Hematopoietic multipotent progenitor cell (in vitro differentiated cells): Measurements from ENCODE around the gene EMC6. TPM values are rescaled to one million over a fixed set of nuclear protein-coding genes. Genes with fewer than 3 reads are reported as not detected.
"Not testable (repeated sequence)": the region's sequence is repeated elsewhere in the genome, so short reads cannot be mapped to it uniquely, and the experiment has no call there.

Experiments used
- DNase-seq, 3 donors: peaks; one replicate each; pipeline ENCODE4 v3.0.0-alpha.2; 2011 to 2015; ENCODE audit warnings: low read depth in 2 of 3, low spot score in 2 of 3
- total RNA-seq: library from RNA; depleted of rRNA; stranded (reverse); fragments of >200 nt; gene quantifications from one replicate; pipeline ENCODE4 v1.2.3, GENCODE V29; 2012

EMC6 gene
- total RNA-seq, 1 donor = 27.5 TPM

DNA sequence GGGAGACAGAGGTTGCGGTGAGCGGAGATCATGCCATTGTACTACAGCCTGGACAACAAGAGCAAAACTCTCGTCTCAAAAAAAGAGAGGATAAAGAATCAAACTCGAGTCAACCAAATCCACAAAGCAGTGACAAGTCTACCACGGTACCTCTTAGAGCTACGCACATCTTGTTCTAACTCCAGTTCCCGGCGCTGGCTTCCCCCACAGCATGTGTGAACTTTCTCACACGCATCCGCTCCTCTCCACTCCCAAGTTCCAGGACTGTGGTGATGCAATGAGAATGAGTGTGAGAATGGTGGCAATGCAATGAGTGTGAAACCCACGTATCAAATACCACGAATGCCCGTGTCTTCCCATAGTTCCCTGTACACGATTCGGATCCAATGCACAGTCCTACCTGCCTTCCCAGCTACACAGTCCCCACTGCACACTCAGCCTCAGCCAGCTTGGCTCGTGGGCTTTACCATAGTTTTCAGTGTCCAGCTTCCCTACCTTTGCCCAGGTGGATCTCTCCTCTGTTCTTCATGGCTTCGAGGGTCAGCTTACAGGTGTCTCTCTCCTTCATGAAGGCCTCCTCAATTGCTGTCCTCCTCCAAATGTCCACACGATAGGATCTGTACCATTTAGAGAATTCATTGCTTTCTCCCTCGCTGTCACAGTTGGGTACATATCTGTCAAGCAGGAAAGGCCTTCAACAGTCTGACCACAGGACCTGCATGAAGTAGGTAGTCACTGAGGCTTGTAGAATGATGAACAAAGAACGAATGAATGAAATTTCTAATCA is 36.5 kb downstream of the EMC6 start:
- DNase-seq = no peak

- DNase-seq = not testable (repeated sequence)
Observed at GRCh38 chr17:3705718-3705984, 37.0 kb downstream of the EMC6 start.

DNA sequence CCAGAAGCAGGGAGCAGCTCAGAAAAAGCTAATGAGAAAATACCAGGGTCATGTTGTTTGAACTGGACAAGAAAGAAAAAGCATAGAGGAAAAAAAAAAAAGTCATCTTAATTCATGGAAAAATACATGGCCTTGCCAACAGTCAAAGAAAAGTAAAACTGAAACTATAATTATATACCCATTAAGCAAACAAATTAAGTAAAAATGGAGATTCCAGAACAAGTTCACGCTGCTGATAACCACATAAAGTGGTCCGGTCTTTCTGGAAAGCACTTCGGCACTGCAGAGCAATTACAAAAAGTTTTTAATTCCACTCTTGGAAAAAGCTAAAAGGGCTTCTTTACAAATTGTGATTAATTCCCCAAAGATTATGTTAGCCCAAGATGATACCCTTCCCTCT is 39.8 kb downstream of the EMC6 start:
- no peak for DNase-seq

- peak; percentile 57 to 89 (median 84) for DNase-seq
Observed at GRCh38 chr17:3710951-3711383, 42.4 kb downstream of the EMC6 start.

DNA sequence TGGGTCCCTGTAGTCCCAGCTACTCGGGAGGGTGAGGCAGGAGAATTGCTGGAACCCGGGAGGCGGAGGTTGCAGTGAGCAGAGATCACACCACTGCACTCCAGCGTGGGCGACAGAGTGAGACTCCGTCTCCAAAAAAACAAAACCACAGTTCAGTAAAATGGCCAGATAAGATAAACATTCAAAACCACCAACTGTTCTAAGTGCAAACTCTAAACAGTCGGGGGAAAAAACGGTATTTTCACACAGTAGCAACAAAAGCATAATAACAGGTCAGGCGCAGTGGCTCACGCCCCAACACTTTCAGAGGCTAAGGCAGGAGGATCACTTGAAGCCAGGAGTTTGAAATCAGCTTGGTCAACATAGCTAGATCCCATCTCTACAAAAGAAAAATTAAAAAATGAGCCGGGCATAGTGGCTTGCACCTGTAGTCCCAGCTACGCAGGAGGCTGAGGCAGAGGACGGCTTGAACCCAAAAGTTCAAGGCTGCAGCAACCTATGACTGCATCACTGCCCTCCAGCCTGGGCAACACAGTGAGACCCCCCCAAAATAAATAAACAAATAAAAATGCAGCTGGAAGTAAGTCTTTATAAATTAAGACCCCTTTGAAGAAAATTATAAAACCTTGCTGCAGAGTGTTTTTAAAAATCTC is 44.3 kb downstream of the EMC6 start:
- DNase-seq = peak in 1 of 3 donors; percentile 73

DNA sequence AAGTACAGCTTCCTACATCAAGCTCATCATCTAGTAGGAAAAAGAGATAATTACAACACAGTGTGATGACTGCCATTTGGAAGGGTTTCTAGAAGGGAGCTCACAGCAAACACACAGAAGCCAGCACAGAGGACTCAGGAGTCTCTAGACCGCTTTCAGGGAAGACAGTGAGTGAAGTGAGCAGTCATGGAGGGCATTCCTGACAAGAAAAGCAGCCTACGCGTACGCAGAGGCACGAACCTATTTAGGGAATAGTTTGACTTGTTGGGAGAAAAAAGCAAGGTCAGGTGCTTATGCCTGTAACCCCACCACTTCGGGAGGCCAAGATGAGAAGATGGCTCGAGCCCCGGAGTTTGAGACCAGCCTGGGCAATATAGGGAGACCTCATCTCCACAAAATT is 46.7 kb downstream of the EMC6 start:
- no peak for DNase-seq

- no peak for DNase-seq
Observed at GRCh38 chr17:3718201-3718600, 49.6 kb downstream of the EMC6 start.

DNA sequence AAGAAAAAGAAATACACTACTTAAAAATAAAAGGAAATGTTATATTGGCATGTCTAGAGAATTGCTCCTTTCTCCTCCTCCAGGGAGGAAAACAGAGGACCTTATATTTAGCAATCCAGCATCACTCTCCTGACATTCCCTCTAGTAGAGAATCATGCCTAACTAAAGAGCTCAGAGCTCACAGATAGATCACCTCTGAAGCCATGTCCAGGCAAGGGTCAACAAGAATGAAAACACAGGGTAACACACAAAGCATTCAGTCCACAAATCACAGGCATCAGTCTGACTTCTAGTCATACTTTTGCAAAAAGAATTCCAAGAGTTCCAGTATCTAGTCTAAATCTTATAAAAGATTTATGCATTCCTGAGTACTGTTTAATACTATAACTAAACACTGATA is 50.7 kb downstream of the EMC6 start:
- DNase-seq = no peak

Other genes starting within 250 kb of the EMC6 start
- not detected for gene OR1E2, start 235.0 kb upstream of the EMC6 start, total RNA-seq
- gene SPATA22, start 197.0 kb upstream of the EMC6 start, total RNA-seq = 0.27 TPM
- not detected for gene ASPA, start 192.8 kb upstream of the EMC6 start, total RNA-seq
- under 0.01 TPM for gene TRPV3, start 111.0 kb upstream of the EMC6 start, total RNA-seq
- gene TRPV1, start 59.4 kb upstream of the EMC6 start, total RNA-seq = 3.8 TPM
- 16.4 TPM for gene SHPK, start 32.6 kb upstream of the EMC6 start, total RNA-seq
- 19.1 TPM for gene CTNS, start 32.1 kb upstream of the EMC6 start, total RNA-seq
- 26.4 TPM for gene TAX1BP3, start 234 bp upstream of the EMC6 start, total RNA-seq
- gene P2RX5, start 27.3 kb downstream of the EMC6 start, total RNA-seq = 31.5 TPM
- gene HASPIN, start 55.1 kb downstream of the EMC6 start, total RNA-seq = 1.9 TPM
- 10.5 TPM for gene ITGAE, start 132.4 kb downstream of the EMC6 start, total RNA-seq
- gene NCBP3, start 177.4 kb downstream of the EMC6 start, total RNA-seq = 10.8 TPM
- gene CAMKK1, start 224.2 kb downstream of the EMC6 start, total RNA-seq = 3.5 TPM
- gene P2RX1, start 247.7 kb downstream of the EMC6 start, total RNA-seq = 160 TPM